Stimulated activated naive B cell treated with anti-CD40 and anti-IgM and Interleukin-4, amounts not matched to agents 10 μg/mL and 1 μg/mL and 100 μg/mL, for 72 hours (primary cell): ENCODE results near the gene NEU1.

Source experiments
- ATAC-seq, 2 donors: fragments of 150-1000 bp; cut with Tn5 transposase; replicated peaks; 2 replicates each; pipeline ENCODE4 v1.10.0; 2021; ENCODE audit warnings: moderate library complexity in 1 of 2
- DNase-seq: peaks from one replicate; pipeline ENCODE4 v3.0.0; 2021
- H3K27ac Mint-ChIP-seq: one replicate; pipeline ENCODE4 v1.8.0; 2022; ENCODE audit warnings: mild to moderate bottlenecking, mixed read lengths
- H3K27me3 Mint-ChIP-seq, 2 donors: one replicate each; pipeline ENCODE4 v1.8.0; 2022; ENCODE audit warnings: mixed read lengths in 2 of 2
- H3K36me3 Mint-ChIP-seq, 2 donors: one replicate each; pipeline ENCODE4 v1.8.0; 2022; ENCODE audit warnings: mixed read lengths in 2 of 2, mild to moderate bottlenecking in 1 of 2
- H3K4me1 Mint-ChIP-seq, 2 donors: one replicate each; pipeline ENCODE4 v1.8.0; 2022; ENCODE audit warnings: mixed read lengths in 2 of 2, mild to moderate bottlenecking in 1 of 2
- H3K4me3 Mint-ChIP-seq, 2 donors: one replicate each; pipeline ENCODE4 v1.8.0; 2022; ENCODE audit warnings: mild to moderate bottlenecking in 2 of 2, mixed read lengths in 2 of 2, moderate library complexity in 1 of 2
- H3K9me3 Mint-ChIP-seq, 2 donors: one replicate each; pipeline ENCODE4 v1.8.0; 2022; ENCODE audit warnings: mixed read lengths in 2 of 2, mild to moderate bottlenecking in 1 of 2

NEU1 gene

DNA sequence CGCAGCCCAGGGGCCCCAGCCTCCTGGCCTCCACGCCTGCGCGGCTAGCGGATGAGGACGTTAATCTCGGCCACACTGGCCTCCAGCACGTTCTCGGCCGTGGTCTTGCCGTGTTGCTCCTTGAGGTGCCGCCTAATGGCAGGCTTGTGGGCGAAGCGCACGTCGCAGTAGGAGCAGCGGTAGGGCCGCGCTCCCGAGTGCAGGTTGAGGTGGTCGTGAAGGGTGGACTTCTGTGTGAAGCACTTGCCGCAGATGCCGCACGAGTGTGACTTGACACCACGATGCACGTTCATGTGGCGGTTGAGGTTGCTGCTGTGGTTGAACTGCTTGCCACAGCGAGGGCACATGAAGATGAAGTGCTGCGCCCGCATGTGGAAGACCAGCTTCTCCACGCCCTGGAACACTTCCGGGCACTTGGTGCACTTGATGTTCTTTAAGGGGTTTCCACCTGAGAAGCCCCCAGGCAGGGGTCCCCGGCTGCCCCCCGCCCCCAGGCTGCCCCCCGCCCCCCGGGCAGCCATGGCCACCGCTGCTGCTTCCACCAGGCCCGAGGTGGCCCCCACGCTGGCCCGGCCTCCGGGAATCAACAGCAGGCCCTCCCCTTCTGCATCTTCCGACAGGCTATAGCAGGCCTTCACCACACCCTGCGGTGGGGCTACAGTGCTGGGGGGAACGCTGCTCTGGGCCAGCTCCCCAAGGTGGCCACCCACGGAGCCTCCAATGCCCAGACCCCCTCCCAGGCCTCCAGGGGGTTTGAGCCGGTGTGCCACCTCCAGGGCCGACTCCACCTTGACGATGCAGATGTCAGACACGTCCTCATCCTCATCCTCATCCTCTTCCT lies 37.5 kb upstream of the NEU1 start:
- Mint-ChIP-seq H3K36me3 (peaks cover 5 to 14% of the 10 kb centered on the region in 2 donors), H3K4me3 (peak overlapping the region; percentile 36 to 56), H3K4me1 (peaks cover 26 to 47% of the 10 kb centered on the region in 2 donors), H3K27ac (no peak overlapping the region), H3K9me3 (no peaks in the 10 kb centered on the region), H3K27me3 (no peaks in the 10 kb centered on the region)
- no peak for DNase-seq
- ATAC-seq, result no peak

DNA sequence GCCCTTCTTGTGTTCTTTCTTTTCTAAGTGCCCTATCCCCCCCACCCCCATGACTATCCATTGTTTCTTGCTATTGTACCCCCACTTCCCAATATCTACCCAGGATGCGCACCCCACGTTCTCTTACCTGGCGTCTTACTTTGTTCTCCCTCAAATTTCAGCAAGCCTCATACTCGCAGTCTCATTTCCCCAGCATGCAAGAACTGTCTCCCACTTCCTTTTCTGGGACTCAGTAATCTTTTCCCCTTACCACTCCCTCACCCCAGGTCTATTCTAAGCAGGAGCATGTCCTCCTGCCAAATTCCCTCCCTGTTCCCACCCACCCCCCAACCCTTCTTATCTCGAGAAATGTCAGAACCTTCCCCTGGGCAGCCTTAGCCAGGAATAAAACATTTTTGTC lies 36.6 kb upstream of the NEU1 start:
- peaks cover 26 to 47% of the 10 kb centered on the region in 2 donors for H3K4me1 Mint-ChIP-seq
- peaks cover 6 to 14% of the 10 kb centered on the region in 2 donors for H3K36me3 Mint-ChIP-seq
- H3K27ac Mint-ChIP-seq, result peak overlapping the region; percentile 72
- peak overlapping the region; percentile 36 to 71 for H3K4me3 Mint-ChIP-seq
- no peaks in the 10 kb centered on the region for H3K27me3 Mint-ChIP-seq
- ATAC-seq (no peak), DNase-seq (no peak)
- no peaks in the 10 kb centered on the region for H3K9me3 Mint-ChIP-seq

- ATAC-seq (peak; percentile 15 to 26), DNase-seq (no peak)
- H3K27me3 Mint-ChIP-seq, result no peaks in the 10 kb centered on the region
Observed at GRCh38 chr6:31898383-31899011, 35.9 kb upstream of the NEU1 start.

DNA sequence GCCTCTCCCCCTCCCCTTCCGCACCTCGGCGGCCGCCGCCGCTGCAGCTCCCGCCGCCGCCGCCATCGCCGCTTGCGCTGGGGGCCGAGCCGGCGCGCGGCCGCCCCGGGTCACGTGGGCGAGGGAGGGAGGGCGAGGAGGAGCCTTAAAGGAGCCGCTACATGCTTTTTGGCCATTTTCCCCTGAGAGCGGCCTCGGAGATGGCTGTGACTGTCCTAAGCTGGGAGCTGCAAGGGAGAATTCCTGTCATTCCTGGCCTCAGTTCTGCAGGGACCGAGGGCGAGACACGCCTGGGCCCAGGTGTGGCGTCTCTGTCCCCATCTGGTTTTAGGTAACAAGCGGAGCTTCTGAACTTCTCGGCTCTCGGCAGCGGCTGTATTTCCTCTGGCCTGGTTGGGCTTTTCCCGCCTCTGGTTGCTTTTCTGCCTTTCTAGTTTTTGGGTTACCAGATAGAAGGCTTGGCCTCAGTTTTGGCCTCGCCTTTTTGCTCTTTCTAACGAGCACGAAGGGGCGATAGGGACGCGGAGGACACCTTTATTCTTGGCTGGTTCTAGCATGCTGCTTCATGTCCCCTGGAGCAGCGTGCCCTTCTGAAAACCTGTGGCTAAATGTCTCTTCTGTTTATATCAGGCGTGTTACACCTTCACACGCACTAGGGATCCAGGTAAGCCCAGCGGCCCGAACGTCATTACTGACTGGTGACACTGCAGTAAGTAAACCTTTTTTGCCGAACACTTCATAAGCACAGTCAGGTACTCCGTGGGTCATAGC lies 35.2 kb upstream of the NEU1 start, which contains the start of gene EHMT2:
EHMT2 (minus strand) TSS at position 87 of the 771 bp plus-strand sequence; CDS start at position 66, 21 bp downstream.
- ATAC-seq (peak; percentile 67 to 70), DNase-seq (peak; percentile 82)
- no peaks in the 10 kb centered on the region for H3K9me3 Mint-ChIP-seq
- peaks cover 12 to 18% of the 10 kb centered on the region in 2 donors for H3K36me3 Mint-ChIP-seq
- peak within 1 kb of the TSS; percentile 93 for H3K27ac Mint-ChIP-seq
- no peaks in the 10 kb centered on the region for H3K27me3 Mint-ChIP-seq
- peaks cover 25 to 43% of the 10 kb centered on the region in 2 donors for H3K4me1 Mint-ChIP-seq
- peak within 1 kb of the TSS; percentile 88 to 93 for H3K4me3 Mint-ChIP-seq

More at GRCh38 chr6:31898383-31899011, 35.9 kb upstream of the NEU1 start:
- no peaks in the 10 kb centered on the region for H3K9me3 Mint-ChIP-seq
- H3K36me3 Mint-ChIP-seq, result peaks cover 9 to 15% of the 10 kb centered on the region in 2 donors
- H3K4me1 Mint-ChIP-seq, result peaks cover 26 to 47% of the 10 kb centered on the region in 2 donors
- H3K4me3 Mint-ChIP-seq, result peak overlapping the region; percentile 88 to 93
- H3K27ac Mint-ChIP-seq, result peak overlapping the region; percentile 93

- DNase-seq (no peak), ATAC-seq (peak; percentile 0 to 4)
- peak overlapping the region; percentile 92 for H3K27ac Mint-ChIP-seq
- H3K9me3 Mint-ChIP-seq, result no peaks in the 10 kb centered on the region
- H3K36me3 Mint-ChIP-seq, result peaks cover 19 to 25% of the 10 kb centered on the region in 2 donors
- no peaks in the 10 kb centered on the region for H3K27me3 Mint-ChIP-seq
- H3K4me1 Mint-ChIP-seq, result peaks cover 24 to 47% of the 10 kb centered on the region in 2 donors
- peak overlapping the region; percentile 88 to 93 for H3K4me3 Mint-ChIP-seq
Observed at GRCh38 chr6:31896856-31897611, 34.4 kb upstream of the NEU1 start.

- DNase-seq (no peak), ATAC-seq (no peak)
- peaks cover 25 to 49% of the 10 kb centered on the region in 2 donors for H3K4me1 Mint-ChIP-seq
- H3K27me3 Mint-ChIP-seq, result no peaks in the 10 kb centered on the region
- peak overlapping the region; percentile 83 to 88 for H3K4me3 Mint-ChIP-seq
- peaks cover 23 to 27% of the 10 kb centered on the region in 2 donors for H3K36me3 Mint-ChIP-seq
- no peaks in the 10 kb centered on the region for H3K9me3 Mint-ChIP-seq
- H3K27ac Mint-ChIP-seq, result peak overlapping the region; percentile 92
Observed at GRCh38 chr6:31896493-31896855, 33.9 kb upstream of the NEU1 start.

GRCh38 chr6:31892821-31893220 lies 30.2 kb upstream of the NEU1 start:
- Mint-ChIP-seq H3K36me3 (peaks cover 32 to 42% of the 10 kb centered on the region in 2 donors), H3K4me1 (peaks cover 11 to 28% of the 10 kb centered on the region in 2 donors), H3K27ac (no peak overlapping the region), H3K4me3 (no peak overlapping the region), H3K9me3 (no peaks in the 10 kb centered on the region), H3K27me3 (no peaks in the 10 kb centered on the region)
- ATAC-seq, result no peak
- no peak for DNase-seq

DNA sequence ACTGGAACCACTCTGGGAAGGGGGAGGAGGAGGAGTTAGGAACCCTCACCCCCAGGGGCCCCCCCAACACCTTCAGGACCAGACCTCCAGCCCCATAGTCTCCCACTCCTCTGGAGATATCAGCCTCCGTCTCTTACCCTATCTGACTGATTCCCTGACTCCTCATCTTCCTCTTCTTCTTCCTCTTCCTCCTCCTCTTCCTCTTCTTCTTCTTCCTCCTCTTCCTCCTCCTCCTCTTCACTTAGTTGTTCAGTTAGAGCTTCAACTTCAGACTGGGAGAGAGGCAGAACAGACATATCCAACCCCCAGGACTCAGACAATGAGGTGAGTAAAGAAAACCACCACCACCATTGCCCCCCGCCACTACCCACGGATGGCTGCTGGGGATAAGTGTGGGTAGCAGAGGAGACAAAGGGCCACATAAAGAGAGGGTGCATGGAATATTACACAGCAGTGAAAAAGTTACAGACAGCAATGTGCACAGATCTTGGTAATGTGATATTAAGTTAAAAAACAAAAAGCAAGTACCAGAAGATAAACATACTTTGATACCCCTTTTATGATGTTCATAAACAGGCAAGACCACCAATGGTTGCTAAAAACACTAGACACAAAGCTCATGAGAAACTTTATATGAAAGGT lies 26.8 kb upstream of the NEU1 start:
- DNase-seq (no peak), ATAC-seq (no peak)
- peaks cover 48 to 59% of the 10 kb centered on the region in 2 donors for H3K36me3 Mint-ChIP-seq
- H3K4me3 Mint-ChIP-seq, result no peak overlapping the region
- H3K27ac Mint-ChIP-seq, result peak overlapping the region; percentile 14
- H3K27me3 Mint-ChIP-seq, result no peaks in the 10 kb centered on the region
- H3K4me1 Mint-ChIP-seq, result peaks cover 6 to 16% of the 10 kb centered on the region in 2 donors
- no peaks in the 10 kb centered on the region for H3K9me3 Mint-ChIP-seq

- H3K27me3 Mint-ChIP-seq, result no peaks in the 10 kb centered on the region
- peaks cover 6 to 16% of the 10 kb centered on the region in 2 donors for H3K4me1 Mint-ChIP-seq
- no peak overlapping the region for H3K27ac Mint-ChIP-seq
- no peaks in the 10 kb centered on the region for H3K9me3 Mint-ChIP-seq
- DNase-seq (no peak), ATAC-seq (peak in 1 of 2 donors; percentile 39)
- no peak overlapping the region for H3K4me3 Mint-ChIP-seq
- peaks cover 46 to 66% of the 10 kb centered on the region in 2 donors for H3K36me3 Mint-ChIP-seq
Observed at GRCh38 chr6:31888276-31889258, 25.9 kb upstream of the NEU1 start.

DNA sequence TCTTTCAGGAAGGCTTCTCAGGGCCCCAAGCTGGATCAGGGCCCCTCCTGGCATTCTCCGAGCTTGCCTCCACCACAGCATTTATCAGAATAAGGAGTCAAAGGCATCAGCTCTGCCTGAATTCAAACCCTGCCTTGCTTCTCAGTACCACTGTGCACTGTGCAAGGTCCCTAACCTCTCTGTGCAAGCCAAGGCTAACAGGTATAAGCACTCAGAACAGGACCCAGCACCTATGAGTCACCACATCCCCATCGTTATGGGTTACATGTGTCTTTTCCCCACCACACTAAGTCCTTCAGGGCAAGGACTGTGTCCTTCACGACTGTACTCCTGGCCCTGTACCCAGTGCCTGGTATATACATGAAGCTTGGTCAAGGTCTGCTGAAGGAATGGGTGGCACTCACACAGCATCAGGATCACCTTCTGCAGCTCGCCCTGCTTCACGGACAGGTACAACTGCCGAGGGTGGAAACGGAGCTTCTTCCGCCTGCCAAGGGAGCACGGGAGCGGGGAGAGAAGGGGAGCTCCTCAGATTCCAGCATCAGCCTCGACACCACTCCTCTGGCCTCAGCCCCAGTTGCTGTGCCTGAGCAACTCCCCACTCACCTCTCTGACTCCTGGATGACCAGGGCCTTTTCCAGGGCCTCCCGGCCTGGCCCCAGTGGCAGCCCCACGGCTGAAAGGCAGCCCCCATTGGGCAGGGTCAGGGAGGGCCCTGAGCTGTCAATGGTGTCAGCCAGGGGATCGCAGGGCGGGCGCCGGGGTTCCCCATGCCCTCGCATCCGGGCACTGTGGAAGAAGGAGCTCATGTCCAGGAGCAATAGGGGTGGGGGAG lies 24.8 kb upstream of the NEU1 start:
- H3K4me1 Mint-ChIP-seq, result peaks cover 4 to 11% of the 10 kb centered on the region in 2 donors
- peak overlapping the region; percentile 59 for H3K27ac Mint-ChIP-seq
- DNase-seq, result no peak
- ATAC-seq, result no peak
- no peaks in the 10 kb centered on the region for H3K9me3 Mint-ChIP-seq
- H3K4me3 Mint-ChIP-seq, result no peak overlapping the region
- H3K36me3 Mint-ChIP-seq, result peaks cover 50 to 67% of the 10 kb centered on the region in 2 donors
- no peaks in the 10 kb centered on the region for H3K27me3 Mint-ChIP-seq

GRCh38 chr6:31886541-31886991 lies 23.9 kb upstream of the NEU1 start:
- no peak overlapping the region for H3K27ac Mint-ChIP-seq
- ATAC-seq (no peak), DNase-seq (no peak)
- no peaks in the 10 kb centered on the region for H3K9me3 Mint-ChIP-seq
- H3K36me3 Mint-ChIP-seq, result peaks cover 46 to 69% of the 10 kb centered on the region in 2 donors
- no peaks in the 10 kb centered on the region for H3K27me3 Mint-ChIP-seq
- H3K4me1 Mint-ChIP-seq, result peaks cover 1 to 5% of the 10 kb centered on the region in 2 donors
- H3K4me3 Mint-ChIP-seq, result no peak overlapping the region
